GM23338 (cell line): ENCODE measurements around the gene FXYD6. TPM values are rescaled to one million over a fixed set of nuclear protein-coding genes. Genes with fewer than 3 reads are reported as not detected.

Experiments
- ATAC-seq: fragments of 200-7000 bp; cut with Tn5 transposase; 3 replicates; pipeline ENCODE4 v1.9.1; 2020
- DNase-seq: peaks from one replicate; pipeline ENCODE4 v3.0.0-alpha.2; 2015; ENCODE audit warnings: low spot score
- H2AFZ ChIP-seq: fragments of 200-600 bp; sonication (generic); 2 replicates; pipeline ENCODE4 v1.8.0; 2016; ENCODE audit warnings: antibody characterized with exemption, mild to moderate bottlenecking, moderate library complexity
- H3F3A ChIP-seq: fragments of 200-600 bp; sonication (generic); replicated peaks from 2 replicates; pipeline ENCODE4 v1.8.0; 2017; ENCODE audit warnings: antibody characterized with exemption, mixed run types, low read depth
- H3K27ac ChIP-seq: fragments of 200-600 bp; sonication (generic); 2 replicates; pipeline ENCODE4 v1.6.1; 2016; ENCODE audit warnings: low read depth
- H3K27me3 ChIP-seq: fragments of 200-600 bp; sonication (generic); 2 replicates; pipeline ENCODE4 v1.8.0; 2016; ENCODE audit warnings: mild to moderate bottlenecking, mixed run types, moderate library complexity; ENCODE audit not compliant: insufficient read depth
- H3K36me3 ChIP-seq: fragments of 200-600 bp; sonication (generic); 2 replicates; pipeline ENCODE4 v1.8.0; 2016; ENCODE audit warnings: mild to moderate bottlenecking; ENCODE audit not compliant: insufficient read depth
- H3K4me1 ChIP-seq: fragments of 200-600 bp; sonication (generic); 2 replicates; pipeline ENCODE4 v1.8.0; 2016; ENCODE audit warnings: mild to moderate bottlenecking, moderate library complexity; ENCODE audit not compliant: insufficient read depth
- H3K4me2 ChIP-seq: fragments of 200-600 bp; sonication (generic); 2 replicates; pipeline ENCODE4 v1.7.1; 2017; ENCODE audit warnings: mixed run types
- H3K4me3 ChIP-seq: fragments of 200-600 bp; sonication (generic); 2 replicates; pipeline ENCODE4 v1.6.1; 2016; ENCODE audit warnings: mixed run types
- H3K79me2 ChIP-seq: fragments of 200-600 bp; sonication (generic); replicated peaks from 2 replicates; pipeline ENCODE4 v1.8.0; 2017; ENCODE audit warnings: mild to moderate bottlenecking; ENCODE audit not compliant: insufficient read depth
- H3K9me2 ChIP-seq: fragments of 200-600 bp; sonication (generic); 2 replicates; pipeline ENCODE4 v1.8.0; 2017; ENCODE audit not compliant: insufficient read depth
- H4K20me1 ChIP-seq: fragments of 200-600 bp; sonication (generic); replicated peaks from 2 replicates; pipeline ENCODE4 v1.8.0; 2017; ENCODE audit warnings: mild to moderate bottlenecking; ENCODE audit not compliant: insufficient read depth
- H3K27ac Mint-ChIP-seq: 2 replicates; pipeline ENCODE4 v1.8.0; 2020; ENCODE audit warnings: inconsistent platforms, mild to moderate bottlenecking, moderate library complexity, mixed read lengths
- H3K27me3 Mint-ChIP-seq: 3 replicates; pipeline ENCODE4 v1.8.0; 2022; ENCODE audit warnings: low read depth, mild to moderate bottlenecking, moderate library complexity, mixed read lengths, inconsistent platforms; ENCODE audit not compliant: insufficient read depth, poor library complexity
- H3K36me3 Mint-ChIP-seq: 3 replicates; pipeline ENCODE4 v1.8.0; 2021; ENCODE audit warnings: low read depth, mild to moderate bottlenecking, inconsistent platforms, moderate library complexity, mixed read lengths
- H3K4me1 Mint-ChIP-seq: 3 replicates; pipeline ENCODE4 v1.8.0; 2020; ENCODE audit warnings: mild to moderate bottlenecking, inconsistent platforms, mixed read lengths
- H3K4me3 Mint-ChIP-seq: 3 replicates; pipeline ENCODE4 v1.8.0; 2021; ENCODE audit warnings: moderate library complexity, mild to moderate bottlenecking, inconsistent platforms, mixed read lengths
- H3K9me3 Mint-ChIP-seq: 3 replicates; pipeline ENCODE4 v1.8.0; 2020; ENCODE audit warnings: moderate library complexity, mild to moderate bottlenecking, inconsistent platforms, mixed read lengths
- CREB1 ChIP-seq: fragments of 250-450 bp; sonication (Bioruptor Pico); IDR thresholded peaks from 2 replicates; pipeline ENCODE4 v1.5.0; 2020; ENCODE audit warnings: low read depth, mild to moderate bottlenecking, moderate library complexity
- CTCF ChIP-seq, 2 experiments: fragments of 200-600 bp in 1 of 2; sonication (generic) in 1 of 2; conservative IDR thresholded peaks; 2 replicates each; pipeline versions ENCODE4 v1.5.1 to v1.6.1; 2016 to 2017; ENCODE audit warnings: antibody characterized with exemption in 2 of 2, low read depth in 2 of 2, mild to moderate bottlenecking in 2 of 2, moderate library complexity in 1 of 2
- ETS1 ChIP-seq: IDR thresholded peaks from 2 replicates; pipeline ENCODE4 v1.6.1; 2016; ENCODE audit warnings: antibody characterized with exemption
- EZH2 ChIP-seq: fragments of 200-600 bp; sonication (generic); IDR thresholded peaks from one replicate; pipeline ENCODE4 v1.8.0; 2017; ENCODE audit warnings: antibody characterized with exemption, mild to moderate bottlenecking, low read depth; ENCODE audit not compliant: unreplicated experiment
- EZH2phosphoT487 ChIP-seq: fragments of 200-600 bp; sonication (generic); IDR thresholded peaks from one replicate; pipeline ENCODE4 v1.8.1; 2018; ENCODE audit warnings: antibody characterized with exemption; ENCODE audit not compliant: unreplicated experiment
- JUNB ChIP-seq: IDR thresholded peaks from one replicate; pipeline ENCODE4 v1.6.1; 2016; ENCODE audit warnings: antibody characterized with exemption; ENCODE audit not compliant: unreplicated experiment
- NANOG ChIP-seq: IDR thresholded peaks from 2 replicates; pipeline ENCODE4 v1.6.1; 2016; ENCODE audit warnings: antibody characterized with exemption, borderline replicate concordance
- POLR2AphosphoS5 ChIP-seq: IDR thresholded peaks from 2 replicates; pipeline ENCODE4 v1.6.1; 2016; ENCODE audit warnings: antibody characterized with exemption, low read depth
- REST ChIP-seq: IDR thresholded peaks from one replicate; pipeline ENCODE4 v1.6.1; 2018; ENCODE audit warnings: antibody characterized with exemption; ENCODE audit not compliant: unreplicated experiment
- STAT1 ChIP-seq: IDR thresholded peaks from one replicate; pipeline ENCODE4 v1.6.1; 2016; ENCODE audit warnings: antibody characterized with exemption; ENCODE audit not compliant: unreplicated experiment
- ZNF114 ChIP-seq: fragments of 250-450 bp; sonication (Bioruptor Pico); IDR thresholded peaks from 2 replicates; pipeline ENCODE4 v1.5.0; 2020; ENCODE audit warnings: mild to moderate bottlenecking, moderate library complexity
- ZNF331 ChIP-seq: fragments of 250-450 bp; sonication (Bioruptor Pico); IDR thresholded peaks from 2 replicates; pipeline ENCODE4 v1.5.0; 2020; ENCODE audit warnings: low read depth, mild to moderate bottlenecking, moderate library complexity
- ZNF462 ChIP-seq: fragments of 250-450 bp; sonication (Bioruptor Pico); IDR thresholded peaks from 2 replicates; pipeline ENCODE4 v1.5.0; 2020; ENCODE audit warnings: mild to moderate bottlenecking, moderate library complexity
- polyA plus RNA-seq: library from polyadenylated mRNA; unstranded; fragments of >200 nt; fragmentation: Nextera tagmentation; extraction: Ambion mirVana; gene quantifications from 2 replicates; pipeline ENCODE4 v1.2.1, GENCODE V29; 2016
- total RNA-seq: library from RNA; depleted of rRNA; stranded (reverse); fragments of >200 nt; shearing (Covaris generic); gene quantifications from 2 replicates; pipeline ENCODE4 v1.2.3, GENCODE V29; 2014

FXYD6 gene
- total and polyA plus RNA-seq, 2 experiments from 2014 or later, result 26.2 to 30.7 TPM

- no peak for TF ChIP-seq CREB1 (CRISPR knock-in tag)
- TF ChIP-seq POLR2AphosphoS5, result no peak
- TF ChIP-seq ZNF114, result no peak
- no peak for TF ChIP-seq ZNF331 (CRISPR knock-in tag)
- TF ChIP-seq REST, result no peak
- no peak for TF ChIP-seq EZH2phosphoT487
- TF ChIP-seq EZH2, result no peak
- no peak for TF ChIP-seq CTCF (conservative IDR thresholded peaks at IDR 0.05; ENCODE audit: low read depth in 2 of 2)
- TF ChIP-seq NANOG, result no peak
- no peak for TF ChIP-seq ETS1
- TF ChIP-seq STAT1, result no peak
- no peak for TF ChIP-seq ZNF462 (CRISPR knock-in tag)
- TF ChIP-seq JUNB, result no peak
- no peaks in the 10 kb centered on the region for H3K36me3 ChIP-seq
- peaks cover 18% of the 10 kb centered on the region for H3K27me3 Mint-ChIP-seq
- H3K27ac ChIP-seq, result no peak overlapping the region
- H3K36me3 Mint-ChIP-seq, result no peaks in the 10 kb centered on the region
- ATAC-seq (no peak), DNase-seq (no peak)
- H3K4me3 ChIP-seq, result no peak overlapping the region
- H3K9me2 ChIP-seq, result no peaks in the 10 kb centered on the region
- H3K4me3 Mint-ChIP-seq, result no peak overlapping the region
- H3K27me3 ChIP-seq, result peaks cover 41% of the 10 kb centered on the region
- 0 out of 2 replicates have a peak, but pooled peaks cover 1% of the 10 kb centered on the region for H3K79me2 ChIP-seq
- H3K4me2 ChIP-seq, result no peak overlapping the region
- H4K20me1 ChIP-seq, result no peaks in the 10 kb centered on the region
- H3K9me3 Mint-ChIP-seq, result no peaks in the 10 kb centered on the region
- H3F3A ChIP-seq, result no peaks in the 10 kb centered on the region; the same call in 1 of the 2 replicates
- peaks cover 27% of the 10 kb centered on the region for H3K4me1 ChIP-seq
- H3K4me1 Mint-ChIP-seq, result peaks cover 35% of the 10 kb centered on the region
- no peak overlapping the region for H2AFZ ChIP-seq
- no peak overlapping the region for H3K27ac Mint-ChIP-seq
Measured at GRCh38 chr11:117878939-117879475, 2.5 kb upstream of the FXYD6 start.
